ENCODE measurements around the gene TMED7. TPM values are rescaled to one million over a fixed set of nuclear protein-coding genes. Genes with fewer than 3 reads are reported as not detected.

Gene TMED7
- total and polyA plus RNA-seq, 2 of the 8 experiments (the other 6 are each of a cell fraction or from before 2014, with no cell fraction given): 43.8 to 75.2 TPM

- Histone ChIP-seq H3K79me1 (ENCODE audit: low read depth, low read length) (no peaks in the 10 kb centered on the region), H3K14ac (ENCODE audit: insufficient read length) (no peak overlapping the region), H4K8ac (ENCODE audit: extremely low read depth, insufficient read depth, low read length) (no peak overlapping the region), H2BK5ac (ENCODE audit: low read depth, low read length) (no peak overlapping the region), H3K23ac (ENCODE audit: insufficient read length) (no peak overlapping the region), H3K9me3 (ENCODE audit: insufficient read depth in 2 of 2, low read depth in 1 of 2, low read length in 1 of 2) (no peaks in the 10 kb centered on the region), H3K9ac (replicated peaks in 1 of 4; ENCODE audit: extremely low read depth in 1 of 4, low read depth in 3 of 4, low read length in 3 of 4) (no peak overlapping the region; a peak in 1 of 7 replicates), H3K18ac (ENCODE audit: extremely low read depth, low read length) (no peak overlapping the region), H3K27me3 (replicated peaks in 1 of 4; ENCODE audit: control insufficient read depth in 3 of 4, extremely low read depth in 1 of 4, insufficient read depth in 3 of 4, low read length in 3 of 4) (no peaks in the 10 kb centered on the region), H4K20me1 (replicated peaks in 1 of 2; ENCODE audit: control insufficient read depth in 1 of 2, insufficient read depth in 2 of 2, low read length in 2 of 2) (no peaks in the 10 kb centered on the region), H3K79me2 (ENCODE audit: control insufficient read depth in 1 of 2, insufficient read depth in 2 of 2, low read length in 2 of 2) (no peaks in the 10 kb centered on the region), H2BK15ac (ENCODE audit: low read length) (no peak overlapping the region), H3K36me3 (ENCODE audit: control insufficient read depth in 2 of 4, insufficient read depth in 4 of 4, low read length in 3 of 4) (no peaks in the 10 kb centered on the region), H4K91ac (replicated peaks; ENCODE audit: insufficient read length, low read length) (no peak overlapping the region), H4K5ac (ENCODE audit: insufficient read length, low read depth, low read length) (no peak overlapping the region), H2AFZ (ENCODE audit: low read length) (no peak overlapping the region), H2AK5ac (ENCODE audit: low read depth, low read length) (no peak overlapping the region), H3K4me3 (ENCODE audit: extremely low read depth in 1 of 4, insufficient read depth in 2 of 4, low read depth in 3 of 4, low read length in 4 of 4) (no peak overlapping the region), H3K4me1 (replicated peaks in 1 of 4; ENCODE audit: control insufficient read depth in 3 of 4, insufficient read depth in 4 of 4, low read length in 3 of 4) (no peaks in the 10 kb centered on the region), H3K4ac (replicated peaks; ENCODE audit: insufficient read length, low read depth, low read length) (no peak overlapping the region), H2BK120ac (replicated peaks; ENCODE audit: low read depth, low read length) (no peak overlapping the region), H3K4me2 (ENCODE audit: insufficient read depth in 1 of 2, low read depth in 2 of 2, low read length in 2 of 2) (no peak overlapping the region), H3K27ac (ENCODE audit: low read depth, low read length) (no peak overlapping the region), H3K56ac (replicated peaks; ENCODE audit: insufficient read length, low read depth, low read length) (no peak overlapping the region), H2BK12ac (ENCODE audit: low read depth, low read length) (no peak overlapping the region), H2BK20ac (ENCODE audit: low read length) (no peak overlapping the region), H3K23me2 (ENCODE audit: low read depth, low read length) (no peaks in the 10 kb centered on the region)
- 88% methylated on average over 4 of the region's 4 CpGs; no CpG with 5 or more reads in 1 of the 2 experiments for WGBS, 2 experiments (ENCODE audit: extremely low coverage in 1 of 2, insufficient coverage in 1 of 2, insufficient read length in 1 of 2, insufficient replicate concordance in 2 of 2, low coverage in 1 of 2, low lambda C conversion rate in 2 of 2, missing lambda C conversion rate in 1 of 2)
- DNase-seq (ENCODE audit: low read depth in 1 of 2, low spot score in 2 of 2) (no peak), FAIRE-seq (no peak)
- TF ChIP-seq POU5F1 (IDR thresholded peaks at IDR 0.05; ENCODE audit: low read depth, low read length) (no peak), CHD1 (IDR thresholded peaks at IDR 0.05; ENCODE audit: low read depth, low read length) (no peak), KDM4A (IDR thresholded peaks at IDR 0.05; ENCODE audit: low read depth, low read length, severe bottlenecking) (no peak), NANOG (IDR thresholded peaks at IDR 0.05; ENCODE audit: insufficient read depth, low read depth, low read length, poor library complexity, severe bottlenecking) (no peak), CTBP2 (IDR thresholded peaks at IDR 0.05; ENCODE audit: borderline replicate concordance, insufficient read depth, insufficient read length, low read length) (no peak), YY1 (IDR thresholded peaks at IDR 0.05; ENCODE audit: low read depth, low read length) (no peak), EP300 (IDR thresholded peaks at IDR 0.05; ENCODE audit: borderline replicate concordance in 1 of 2, low read depth in 2 of 2, low read length in 2 of 2) (no peak), RAD21 (IDR thresholded peaks at IDR 0.05 in 1 of 2, conservative IDR thresholded peaks at IDR 0.05 in 1 of 2; ENCODE audit: low read depth in 2 of 2, low read length in 2 of 2) (no peak)
- ChIA-PET POLR2A (ENCODE audit: partially characterized antibody) (no interaction called here), CTCF (ENCODE audit: partially characterized antibody) (interaction anchor here (0.8 to 1.8 kb wide), 5 partner anchors 12 to 279 kb away, joined by 3 to 16 read pairs (median 3); no protein-coding TSS in a partner anchor)
Measured at GRCh38 chr5:115588640-115589039, 37.2 kb downstream of the TMED7 start.
